Putamen (tissue), 1 donor: Measurements from ENCODE around the gene FRMD4A.

ENCODE experiments used
- DNase-seq: peaks from one replicate; pipeline ENCODE4 v3.0.0-alpha.2; 2016; ENCODE audit warnings: low spot score

The FRMD4A gene

GRCh38 chr10:13812804-13813203 is 517.9 kb downstream of the FRMD4A start:
- no peak for DNase-seq

- DNase-seq, result no peak
These were observed 520.2 kb downstream of the FRMD4A start for GRCh38 chr10:13810568-13810967.

- DNase-seq, result no peak
These were observed 521.3 kb downstream of the FRMD4A start for GRCh38 chr10:13809427-13809826.

- DNase-seq, result no peak
These were observed 522.0 kb downstream of the FRMD4A start for GRCh38 chr10:13808556-13809391.

GRCh38 chr10:13806419-13806818 is 524.3 kb downstream of the FRMD4A start:
- no peak for DNase-seq

- DNase-seq, result no peak
These were observed 526.9 kb downstream of the FRMD4A start for GRCh38 chr10:13803566-13804554.

GRCh38 chr10:13801907-13802288 is 528.8 kb downstream of the FRMD4A start:
- no peak for DNase-seq

- DNase-seq, result no peak
These were observed 529.4 kb downstream of the FRMD4A start for GRCh38 chr10:13801156-13801906.

- no peak for DNase-seq
These were observed 533.6 kb downstream of the FRMD4A start for GRCh38 chr10:13797164-13797563.

- no peak for DNase-seq
These were observed 534.8 kb downstream of the FRMD4A start for GRCh38 chr10:13795653-13796555.

- no peak for DNase-seq
These were observed 535.6 kb downstream of the FRMD4A start for GRCh38 chr10:13794992-13795612.

GRCh38 chr10:13792006-13792405 is 538.7 kb downstream of the FRMD4A start:
- no peak for DNase-seq

GRCh38 chr10:13791483-13791882 is 539.2 kb downstream of the FRMD4A start:
- DNase-seq, result no peak

GRCh38 chr10:13790196-13790595 is 540.5 kb downstream of the FRMD4A start:
- no peak for DNase-seq

- DNase-seq, result no peak
These were observed 541.3 kb downstream of the FRMD4A start for GRCh38 chr10:13789448-13789829.

- no peak for DNase-seq
These were observed 541.8 kb downstream of the FRMD4A start for GRCh38 chr10:13788711-13789447.

GRCh38 chr10:13788320-13788600 is 542.5 kb downstream of the FRMD4A start:
- no peak for DNase-seq

- no peak for DNase-seq
These were observed 543.7 kb downstream of the FRMD4A start for GRCh38 chr10:13787015-13787421.

- no peak for DNase-seq
These were observed 546.7 kb downstream of the FRMD4A start for GRCh38 chr10:13784067-13784466.

GRCh38 chr10:13779748-13780147 is 551.0 kb downstream of the FRMD4A start:
- no peak for DNase-seq
